ENCODE results near the gene PRR27. TPM values are rescaled to one million over a fixed set of nuclear protein-coding genes. Genes with fewer than 3 reads are reported as not detected.

The PRR27 gene
- not detected in 5 replicates for total RNA-seq (2022; extraction: Qiagen RNA extraction)

DNA sequence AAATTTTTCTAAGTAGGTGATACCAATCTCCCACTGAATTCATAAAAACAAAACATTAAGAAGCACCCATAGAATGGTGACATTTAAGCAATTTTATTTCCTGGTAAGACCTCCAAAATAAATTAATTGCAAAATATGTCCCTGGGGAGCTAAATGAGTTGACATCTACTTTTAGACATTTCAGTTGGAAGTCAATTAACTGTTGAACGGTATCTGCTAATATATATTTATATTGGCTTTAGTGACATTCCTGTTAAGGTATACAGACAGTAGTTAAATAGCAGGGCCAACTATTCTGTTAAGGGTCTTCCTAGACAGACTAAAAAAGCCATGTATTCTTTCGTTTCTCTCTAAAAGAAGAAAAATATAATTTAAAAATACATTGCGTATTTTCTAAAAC is at the start of gene PRR27:
Gene PRR27 (plus strand): TSS at position 301 of the 400 bp plus-strand sequence. CDS start 139 bp downstream, outside the sequence.

GRCh38 chr4:70195425-70195824 is 41.4 kb downstream of the PRR27 start, which contains the start of gene ODAM:
Gene ODAM (plus strand): TSS chr4:70195725. CDS start chr4:70196544, 819 bp downstream.

Other genes starting within 250 kb of the PRR27 start
- not detected in 5 replicates for gene CSN1S1, start 223.2 kb upstream of the PRR27 start, total RNA-seq (2022; extraction: Qiagen RNA extraction)
- gene CSN2, start 188.5 kb upstream of the PRR27 start, total RNA-seq (2022; extraction: Qiagen RNA extraction) = not detected in 5 replicates
- gene STATH, start 158.3 kb upstream of the PRR27 start, total RNA-seq (2022; extraction: Qiagen RNA extraction) = not detected in 5 replicates
- not detected in 5 replicates for gene HTN3, start 125.8 kb upstream of the PRR27 start, total RNA-seq (2022; extraction: Qiagen RNA extraction)
- gene HTN1, start 103.8 kb upstream of the PRR27 start, total RNA-seq (2022; extraction: Qiagen RNA extraction) = not detected in 5 replicates
- gene ODAM, start 41.5 kb downstream of the PRR27 start, total RNA-seq (2022; extraction: Qiagen RNA extraction) = not detected in 5 replicates
- gene FDCSP, start 71.9 kb downstream of the PRR27 start, total RNA-seq (2022; extraction: Qiagen RNA extraction) = not detected in 5 replicates
- not detected in 5 replicates for gene CSN3, start 88.4 kb downstream of the PRR27 start, total RNA-seq (2022; extraction: Qiagen RNA extraction)
- not detected in 5 replicates for gene CABS1, start 180.7 kb downstream of the PRR27 start, total RNA-seq (2022; extraction: Qiagen RNA extraction)
- not detected in 5 replicates for gene SMR3A, start 206.5 kb downstream of the PRR27 start, total RNA-seq (2022; extraction: Qiagen RNA extraction)
- not detected in 5 replicates for gene SMR3B, start 228.9 kb downstream of the PRR27 start, total RNA-seq (2022; extraction: Qiagen RNA extraction)
- gene OPRPN, start 243.7 kb downstream of the PRR27 start, total RNA-seq (2022; extraction: Qiagen RNA extraction) = not detected in 5 replicates

All from A549 treated with CORT108297 at 1 μM for 4 hours (cell line).